NCI-H345 (cell line): Measurements from ENCODE around the gene NTRK2.

Experiments used
- DNase-seq: peaks from one replicate; lab custom pipeline; 2025; lab: John Stamatoyannopoulos, UW

Gene NTRK2

GRCh38 chr9:84669288-84670137 lies at the start of gene NTRK2:
Gene NTRK2 (plus strand): TSS chr9:84669729. CDS start chr9:84670749, 1,020 bp downstream.
- DNase-seq = peak; percentile 43

GRCh38 chr9:84620338-84620737 lies 49.2 kb upstream of the NTRK2 start:
- DNase-seq = no peak

GRCh38 chr9:84621811-84622210 lies 47.7 kb upstream of the NTRK2 start:
- DNase-seq = no peak

- DNase-seq = no peak
Observed at GRCh38 chr9:84622981-84623380, 46.5 kb upstream of the NTRK2 start.

GRCh38 chr9:84636436-84636835 lies 33.1 kb upstream of the NTRK2 start:
- DNase-seq = no peak

GRCh38 chr9:84642553-84643141 lies 26.9 kb upstream of the NTRK2 start:
- DNase-seq = no peak

GRCh38 chr9:84647699-84648098 lies 21.8 kb upstream of the NTRK2 start:
- no peak for DNase-seq

GRCh38 chr9:84652496-84653120 lies 16.9 kb upstream of the NTRK2 start:
- DNase-seq = no peak

- no peak for DNase-seq
Observed at GRCh38 chr9:84655447-84655846, 14.1 kb upstream of the NTRK2 start.

- no peak for DNase-seq
Observed at GRCh38 chr9:84659313-84659712, 10.2 kb upstream of the NTRK2 start.

GRCh38 chr9:84659773-84660172 lies 9.8 kb upstream of the NTRK2 start:
- no peak for DNase-seq

- peak; percentile 55 for DNase-seq
Observed at GRCh38 chr9:84667571-84668195, 1.8 kb upstream of the NTRK2 start.

- DNase-seq = peak; percentile 82
Observed at GRCh38 chr9:84668196-84669012, 1.1 kb upstream of the NTRK2 start.

- no peak for DNase-seq
Observed at GRCh38 chr9:84669013-84669287, 579 bp upstream of the NTRK2 start.

GRCh38 chr9:84670138-84671041 lies 861 bp downstream of the NTRK2 start:
- DNase-seq = no peak

GRCh38 chr9:84671586-84672521 lies 2.3 kb downstream of the NTRK2 start:
- no peak for DNase-seq

GRCh38 chr9:84673806-84674205 lies 4.3 kb downstream of the NTRK2 start:
- DNase-seq = no peak

- no peak for DNase-seq
Observed at GRCh38 chr9:84677080-84677479, 7.6 kb downstream of the NTRK2 start.

- DNase-seq = no peak
Observed at GRCh38 chr9:84679571-84679970, 10.0 kb downstream of the NTRK2 start.
